WTC11 (cell line): ENCODE measurements around the gene TMEM98. TPM values are rescaled to one million over a fixed set of nuclear protein-coding genes. Genes with fewer than 3 reads are reported as not detected.
"Not testable (repeated sequence)": the region's sequence is repeated elsewhere in the genome, so short reads cannot be mapped to it uniquely, and the experiment has no call there.

Experiments
- ATAC-seq: fragments of 200-7000 bp; cut with Tn5 transposase; 2 replicates; pipeline ENCODE4 v1.10.0; 2021; ENCODE audit warnings: mild to moderate bottlenecking, moderate library complexity
- CTCF ChIA-PET: fragments of 300-600 bp; sonication (Branson Sonifier 250); formaldehyde crosslinking; loops from one replicate; lab custom pipeline; 2021; ENCODE audit warnings: antibody characterized with exemption; lab: Charles Lee
- POLR2A ChIA-PET: fragments of 350-600 bp; sonication (Branson Sonifier 250); formaldehyde crosslinking; loops from one replicate; lab custom pipeline; 2021; ENCODE audit warnings: antibody characterized with exemption; lab: Charles Lee
- DNase-seq: peaks from one replicate; pipeline ENCODE4 v3.0.0; 2021; ENCODE audit warnings: low spot score
- H3K27ac Mint-ChIP-seq: 2 replicates; pipeline ENCODE4 v1.8.0; 2021; ENCODE audit warnings: mixed read lengths
- H3K27me3 Mint-ChIP-seq: 2 replicates; pipeline ENCODE4 v1.8.0; 2021; ENCODE audit warnings: low read depth, mild to moderate bottlenecking, moderate library complexity, mixed read lengths
- H3K36me3 Mint-ChIP-seq: 2 replicates; pipeline ENCODE4 v1.8.0; 2021; ENCODE audit warnings: mixed read lengths
- H3K4me1 Mint-ChIP-seq: 2 replicates; pipeline ENCODE4 v1.8.0; 2022; ENCODE audit warnings: mixed read lengths
- H3K4me3 Mint-ChIP-seq: 2 replicates; pipeline ENCODE4 v1.8.0; 2021; ENCODE audit warnings: mild to moderate bottlenecking, moderate library complexity, mixed read lengths
- H3K9me3 Mint-ChIP-seq: 2 replicates; pipeline ENCODE4 v1.8.0; 2021; ENCODE audit warnings: mixed read lengths
- ATF3 ChIP-seq: sonication (generic); formaldehyde crosslinking; conservative IDR thresholded peaks from 2 replicates; pipeline ENCODE4 v1.8.1; 2022; ENCODE audit warnings: mild to moderate bottlenecking, missing genetic modification reagents
- ELF4 ChIP-seq: sonication (generic); formaldehyde crosslinking; IDR thresholded peaks from 2 replicates; pipeline ENCODE4 v1.8.1; 2022; ENCODE audit warnings: low read depth, mild to moderate bottlenecking, moderate library complexity, missing genetic modification reagents
- FOXJ3 ChIP-seq: sonication (generic); formaldehyde crosslinking; IDR thresholded peaks from 2 replicates; pipeline ENCODE4 v1.9.0; 2021; ENCODE audit warnings: missing genetic modification reagents, mild to moderate bottlenecking, borderline replicate concordance
- KAT7 ChIP-seq: sonication (generic); formaldehyde crosslinking; IDR thresholded peaks from 2 replicates; pipeline ENCODE4 v1.8.1; 2023; ENCODE audit warnings: missing genetic modification reagents, mild to moderate bottlenecking, borderline replicate concordance
- MYBL2 ChIP-seq: sonication (generic); formaldehyde crosslinking; IDR thresholded peaks from 2 replicates; pipeline ENCODE4 v1.8.1; 2023; ENCODE audit warnings: mild to moderate bottlenecking, moderate library complexity, missing genetic modification reagents
- NR2C2 ChIP-seq: sonication (generic); formaldehyde crosslinking; IDR thresholded peaks from 2 replicates; pipeline ENCODE4 v1.8.0; 2022; ENCODE audit warnings: mild to moderate bottlenecking, missing genetic modification reagents
- PRRX2 ChIP-seq: fragments of 250-450 bp; sonication (Bioruptor Pico); IDR thresholded peaks from 2 replicates; pipeline ENCODE4 v1.8.0; 2021; ENCODE audit warnings: mild to moderate bottlenecking
- RELA ChIP-seq: sonication (generic); formaldehyde crosslinking; IDR thresholded peaks from 2 replicates; pipeline ENCODE4 v1.8.1; 2022; ENCODE audit warnings: missing genetic modification reagents, mild to moderate bottlenecking, borderline replicate concordance
- SOX15 ChIP-seq: fragments of 250-450 bp; sonication (Bioruptor Pico); IDR thresholded peaks from 2 replicates; pipeline ENCODE4 v1.9.0; 2021; ENCODE audit warnings: mild to moderate bottlenecking
- SP1 ChIP-seq: sonication (generic); formaldehyde crosslinking; conservative IDR thresholded peaks from 2 replicates; pipeline ENCODE4 v1.8.1; 2022; ENCODE audit warnings: missing genetic modification reagents
- TCF7 ChIP-seq: sonication (generic); formaldehyde crosslinking; IDR thresholded peaks from 2 replicates; pipeline ENCODE4 v1.8.0; 2022; ENCODE audit warnings: mild to moderate bottlenecking, low read depth, missing genetic modification reagents, moderate library complexity
- TEAD4 ChIP-seq: sonication (generic); formaldehyde crosslinking; IDR thresholded peaks from 2 replicates; pipeline ENCODE4 v1.8.0; 2022; ENCODE audit warnings: mild to moderate bottlenecking, missing genetic modification reagents
- ZNF263 ChIP-seq: sonication (generic); formaldehyde crosslinking; IDR thresholded peaks from 2 replicates; pipeline ENCODE4 v1.8.1; 2022; ENCODE audit warnings: low read depth, mild to moderate bottlenecking, moderate library complexity, missing genetic modification reagents
- ZNF281 ChIP-seq: sonication (generic); formaldehyde crosslinking; IDR thresholded peaks from 2 replicates; pipeline ENCODE4 v1.8.0; 2023; ENCODE audit warnings: mild to moderate bottlenecking, missing genetic modification reagents
- ZNF423 ChIP-seq: fragments of 250-450 bp; sonication (Bioruptor Pico); IDR thresholded peaks from 2 replicates; pipeline ENCODE4 v2.1.2; 2022; ENCODE audit warnings: mild to moderate bottlenecking, moderate library complexity
- ZNF671 ChIP-seq: fragments of 250-450 bp; sonication (Bioruptor Pico); IDR thresholded peaks from 2 replicates; pipeline ENCODE4 v1.8.0; 2021; ENCODE audit warnings: mild to moderate bottlenecking
- total RNA-seq: library from RNA; stranded (reverse); gene quantifications from 3 replicates; pipeline ENCODE4 v1.2.3, GENCODE V29; 2021
- TF ChIP-seq, protein P1 (sequence below): fragments of 250-450 bp; sonication (Bioruptor Pico); IDR thresholded peaks from 2 replicates; pipeline ENCODE4 v1.9.0; 2021; ENCODE audit warnings: moderate library complexity, mild to moderate bottlenecking, inconsistent platforms, borderline replicate concordance
- TF ChIP-seq, protein P2 (sequence below): fragments of 250-450 bp; sonication (Bioruptor Pico); IDR thresholded peaks from 2 replicates; pipeline ENCODE4 v2.1.2; 2022; ENCODE audit warnings: mild to moderate bottlenecking, moderate library complexity

The TMEM98 gene
- total RNA-seq, 1 experiment from 2014 or later = 70.3 TPM

GRCh38 chr17:32985050-32985756, 57.2 kb downstream of the TMEM98 start:
- H3K27me3 Mint-ChIP-seq = peaks cover 49% of the 10 kb centered on the region
- H3K27ac Mint-ChIP-seq = no peak overlapping the region
- peaks cover 37% of the 10 kb centered on the region for H3K36me3 Mint-ChIP-seq
- no peak overlapping the region for H3K4me3 Mint-ChIP-seq
- H3K9me3 Mint-ChIP-seq = peaks cover 74% of the 10 kb centered on the region
- ATAC-seq (no peak), DNase-seq (no peak)
- CTCF ChIA-PET = interaction anchor here (0.7 to 4.1 kb wide), 2 partner anchors 14 to 157 kb away, joined by 3 to 19 read pairs; no protein-coding TSS in a partner anchor
- no peaks in the 10 kb centered on the region for H3K4me1 Mint-ChIP-seq
- TF ChIP-seq MYBL2 (CRISPR knock-in tag) (no peak), RELA (CRISPR knock-in tag) (no peak), NR2C2 (CRISPR knock-in tag) (no peak), ATF3 (no peak), ZNF671 (CRISPR knock-in tag) (no peak), ZNF423 (CRISPR knock-in tag) (no peak), TCF7 (CRISPR knock-in tag) (no peak), ZNF263 (no peak), PRRX2 (CRISPR knock-in tag) (no peak), SP1 (CRISPR knock-in tag) (no peak), ELF4 (CRISPR knock-in tag) (no peak), FOXJ3 (CRISPR knock-in tag) (no peak), KAT7 (CRISPR knock-in tag) (no peak), TEAD4 (CRISPR knock-in tag) (no peak), SOX15 (CRISPR knock-in tag) (no peak), ZNF281 (no peak)
- TF ChIP-seq, protein P1, sequence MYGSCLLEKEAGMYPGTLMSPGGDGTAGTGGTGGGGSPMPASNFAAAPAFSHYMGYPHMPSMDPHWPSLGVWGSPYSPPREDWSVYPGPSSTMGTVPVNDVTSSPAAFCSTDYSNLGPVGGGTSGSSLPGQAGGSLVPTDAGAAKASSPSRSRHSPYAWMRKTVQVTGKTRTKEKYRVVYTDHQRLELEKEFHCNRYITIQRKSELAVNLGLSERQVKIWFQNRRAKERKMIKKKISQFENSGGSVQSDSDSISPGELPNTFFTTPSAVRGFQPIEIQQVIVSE (CRISPR knock-in tag) = no peak
- TF ChIP-seq, protein P2, sequence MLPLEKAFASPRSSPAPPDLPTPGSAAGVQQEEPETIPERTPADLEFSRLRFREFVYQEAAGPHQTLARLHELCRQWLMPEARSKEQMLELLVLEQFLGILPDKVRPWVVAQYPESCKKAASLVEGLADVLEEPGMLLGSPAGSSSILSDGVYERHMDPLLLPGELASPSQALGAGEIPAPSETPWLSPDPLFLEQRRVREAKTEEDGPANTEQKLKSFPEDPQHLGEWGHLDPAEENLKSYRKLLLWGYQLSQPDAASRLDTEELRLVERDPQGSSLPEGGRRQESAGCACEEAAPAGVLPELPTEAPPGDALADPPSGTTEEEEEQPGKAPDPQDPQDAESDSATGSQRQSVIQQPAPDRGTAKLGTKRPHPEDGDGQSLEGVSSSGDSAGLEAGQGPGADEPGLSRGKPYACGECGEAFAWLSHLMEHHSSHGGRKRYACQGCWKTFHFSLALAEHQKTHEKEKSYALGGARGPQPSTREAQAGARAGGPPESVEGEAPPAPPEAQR (CRISPR knock-in tag) = no peak
- POLR2A ChIA-PET = interaction anchor here (0.7 kb wide), 1 partner anchor 52 kb away, joined by 3 read pairs; no protein-coding TSS in a partner anchor

DNA sequence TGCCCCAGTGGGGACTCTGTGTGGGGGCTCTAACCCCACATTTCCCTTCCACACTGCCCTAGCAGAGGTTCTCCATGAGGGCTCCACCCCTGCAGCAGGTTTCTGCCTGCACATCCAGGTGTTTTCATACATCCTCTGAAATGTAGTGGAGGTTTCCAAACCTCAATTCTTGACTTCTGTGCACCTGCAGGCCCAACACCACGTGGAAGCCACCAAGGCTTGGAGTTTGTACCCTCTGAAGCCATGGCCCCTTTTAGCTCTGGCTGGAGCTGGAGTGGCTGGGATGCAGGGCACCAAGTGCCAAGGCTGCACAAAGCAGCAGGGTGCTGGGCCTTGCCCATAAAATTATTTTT, 59.5 kb downstream of the TMEM98 start:
- ATAC-seq, POLR2A ChIA-PET, H3K4me1 Mint-ChIP-seq, H3K27ac Mint-ChIP-seq, DNase-seq, H3K4me3 Mint-ChIP-seq: not testable (repeated sequence)
- Mint-ChIP-seq H3K27me3 (peaks cover 35% of the 10 kb centered on the region), H3K36me3 (peaks cover 22% of the 10 kb centered on the region), H3K9me3 (peaks cover 58% of the 10 kb centered on the region)
- CTCF ChIA-PET = interaction anchor here (4.1 kb wide), 1 partner anchor 11 kb away, joined by 19 read pairs; no protein-coding TSS in a partner anchor

DNA sequence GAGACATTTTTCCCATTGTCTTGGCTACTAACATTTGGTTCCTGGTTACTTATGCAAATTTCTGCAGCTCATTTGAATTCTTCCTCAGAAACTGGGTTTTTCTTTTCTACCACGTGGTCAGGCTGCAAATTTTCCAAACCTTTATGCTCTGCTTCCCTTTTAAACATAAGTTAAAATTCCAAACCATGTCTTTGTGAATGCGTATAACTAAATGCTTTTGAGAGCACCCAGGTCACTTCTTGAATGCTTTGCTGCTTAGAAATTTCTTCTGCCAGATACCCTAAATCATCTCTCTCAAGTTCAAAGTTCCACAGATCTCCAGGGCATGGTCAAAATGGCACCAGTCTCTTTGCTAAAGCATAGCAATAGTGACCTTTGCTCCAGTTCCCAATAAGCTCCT, 59.9 kb downstream of the TMEM98 start:
- CTCF ChIA-PET = interaction anchor here (4.1 kb wide), 1 partner anchor 11 kb away, joined by 19 read pairs; no protein-coding TSS in a partner anchor
- H3K4me3 Mint-ChIP-seq, H3K27ac Mint-ChIP-seq, DNase-seq, POLR2A ChIA-PET, ATAC-seq, H3K4me1 Mint-ChIP-seq: not testable (repeated sequence)
- peaks cover 18% of the 10 kb centered on the region for H3K36me3 Mint-ChIP-seq
- H3K27me3 Mint-ChIP-seq = peaks cover 31% of the 10 kb centered on the region
- H3K9me3 Mint-ChIP-seq = peaks cover 53% of the 10 kb centered on the region
